ENCODE measurements around the gene EXD2.

- TF ChIP-seq POLR2AphosphoS5 (IDR thresholded peaks at IDR 0.05; ENCODE audit: low read depth, low read length), result no peak
- TF ChIP-seq POLR2A (IDR thresholded peaks at IDR 0.05; ENCODE audit: low read depth, low read length), result no peak
- no peak for TF ChIP-seq PAX5 (IDR thresholded peaks at IDR 0.05; ENCODE audit: insufficient read depth, low read length, severe bottlenecking)
- TF ChIP-seq SPI1 (IDR thresholded peaks at IDR 0.05; ENCODE audit: low read depth, low read length), result no peak
- no peak for TF ChIP-seq TAF1 (IDR thresholded peaks at IDR 0.05; ENCODE audit: low read depth, low read length)
Observed at GRCh38 chr14:69263364-69263763, 72.1 kb downstream of the EXD2 start.
